Mesothelial cell of epicardium (in vitro differentiated cells): ENCODE measurements around the gene MAOB. TPM values are rescaled to one million over a fixed set of nuclear protein-coding genes. Genes with fewer than 3 reads are reported as not detected.

ENCODE experiments used
- DNase-seq, 2 experiments: peaks; one replicate each; pipeline ENCODE4 v3.0.0; 2021; ENCODE audit warnings: low spot score in 2 of 2; ENCODE audit not compliant: unreplicated experiment in 2 of 2
- H3K27ac Mint-ChIP-seq: 2 replicates; pipeline ENCODE4 v1.8.0; 2021; ENCODE audit warnings: mixed read lengths
- H3K27me3 Mint-ChIP-seq: 2 replicates; pipeline ENCODE4 v1.8.0; 2021; ENCODE audit warnings: low read depth, mixed read lengths
- H3K36me3 Mint-ChIP-seq: 2 replicates; pipeline ENCODE4 v1.8.0; 2021; ENCODE audit warnings: mixed read lengths
- H3K4me1 Mint-ChIP-seq: 2 replicates; pipeline ENCODE4 v1.8.0; 2021; ENCODE audit warnings: mixed read lengths
- H3K4me3 Mint-ChIP-seq: 2 replicates; pipeline ENCODE4 v1.8.0; 2021; ENCODE audit warnings: mild to moderate bottlenecking, moderate library complexity, mixed read lengths
- H3K9me3 Mint-ChIP-seq: 2 replicates; pipeline ENCODE4 v1.8.0; 2021; ENCODE audit warnings: mixed read lengths
- total RNA-seq: library from RNA; stranded (reverse); gene quantifications from 3 replicates; pipeline ENCODE4 v1.2.1, GENCODE V29; 2021
- TF ChIP-seq, protein P1 (sequence below): fragments of 200-600 bp; sonication (generic); IDR thresholded peaks from one replicate; pipeline ENCODE4 v1.5.0; 2021; ENCODE audit warnings: antibody characterized with exemption; ENCODE audit not compliant: unreplicated experiment

MAOB gene
- total RNA-seq, 1 donor from 2014 or later: 0.65 TPM

DNA sequence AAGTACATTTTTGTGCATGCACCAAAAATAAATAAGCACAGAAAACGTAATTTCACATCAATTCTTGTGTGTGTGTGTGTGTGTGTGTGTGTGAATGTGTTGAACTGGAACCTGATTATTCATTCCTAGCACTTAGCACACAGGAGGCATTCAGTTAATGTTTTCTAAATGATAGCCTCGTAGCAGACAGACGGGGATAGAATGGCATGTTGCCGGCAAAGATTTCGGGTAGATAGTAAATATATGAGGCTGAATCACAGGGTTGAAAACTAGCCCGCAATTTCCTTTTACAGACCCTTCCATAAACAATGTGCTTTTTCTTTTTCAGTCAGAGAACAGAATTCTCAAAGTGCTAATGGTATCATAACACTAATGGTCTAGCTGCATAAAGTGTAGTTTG lies 13.5 kb downstream of the MAOB start:
- no peak overlapping the region for H3K4me3 Mint-ChIP-seq
- DNase-seq: no peak
- H3K36me3 Mint-ChIP-seq: no peaks in the 10 kb centered on the region
- no peaks in the 10 kb centered on the region for H3K4me1 Mint-ChIP-seq
- H3K27ac Mint-ChIP-seq: no peak overlapping the region
- H3K9me3 Mint-ChIP-seq: peaks cover 35% of the 10 kb centered on the region
- TF ChIP-seq, protein P1, sequence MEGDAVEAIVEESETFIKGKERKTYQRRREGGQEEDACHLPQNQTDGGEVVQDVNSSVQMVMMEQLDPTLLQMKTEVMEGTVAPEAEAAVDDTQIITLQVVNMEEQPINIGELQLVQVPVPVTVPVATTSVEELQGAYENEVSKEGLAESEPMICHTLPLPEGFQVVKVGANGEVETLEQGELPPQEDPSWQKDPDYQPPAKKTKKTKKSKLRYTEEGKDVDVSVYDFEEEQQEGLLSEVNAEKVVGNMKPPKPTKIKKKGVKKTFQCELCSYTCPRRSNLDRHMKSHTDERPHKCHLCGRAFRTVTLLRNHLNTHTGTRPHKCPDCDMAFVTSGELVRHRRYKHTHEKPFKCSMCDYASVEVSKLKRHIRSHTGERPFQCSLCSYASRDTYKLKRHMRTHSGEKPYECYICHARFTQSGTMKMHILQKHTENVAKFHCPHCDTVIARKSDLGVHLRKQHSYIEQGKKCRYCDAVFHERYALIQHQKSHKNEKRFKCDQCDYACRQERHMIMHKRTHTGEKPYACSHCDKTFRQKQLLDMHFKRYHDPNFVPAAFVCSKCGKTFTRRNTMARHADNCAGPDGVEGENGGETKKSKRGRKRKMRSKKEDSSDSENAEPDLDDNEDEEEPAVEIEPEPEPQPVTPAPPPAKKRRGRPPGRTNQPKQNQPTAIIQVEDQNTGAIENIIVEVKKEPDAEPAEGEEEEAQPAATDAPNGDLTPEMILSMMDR: no peak
- H3K27me3 Mint-ChIP-seq: peaks cover 2% of the 10 kb centered on the region

DNA sequence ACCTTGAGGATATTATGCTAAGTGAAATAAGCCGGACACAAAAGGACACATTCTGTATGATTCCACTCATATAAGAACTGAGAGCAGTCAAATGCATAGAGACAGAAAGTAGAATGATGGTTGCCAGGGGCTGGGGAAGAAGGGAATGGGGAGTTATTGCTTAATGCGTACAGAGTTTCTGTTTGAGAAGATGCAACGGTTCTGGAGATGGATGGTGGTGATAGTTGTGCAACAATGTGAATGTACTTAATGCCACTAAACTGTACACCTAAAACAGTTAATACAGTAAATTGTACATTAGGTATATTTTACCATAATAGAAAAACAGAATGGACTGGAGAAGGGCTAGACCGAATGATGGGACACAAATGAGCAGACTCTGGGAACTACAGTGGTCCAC lies 15.8 kb downstream of the MAOB start:
- H3K4me1 Mint-ChIP-seq: no peaks in the 10 kb centered on the region
- no peak overlapping the region for H3K27ac Mint-ChIP-seq
- peaks cover 2% of the 10 kb centered on the region for H3K27me3 Mint-ChIP-seq
- peaks cover 21% of the 10 kb centered on the region for H3K9me3 Mint-ChIP-seq
- DNase-seq: no peak
- no peak overlapping the region for H3K4me3 Mint-ChIP-seq
- TF ChIP-seq, protein P1: no peak
- no peaks in the 10 kb centered on the region for H3K36me3 Mint-ChIP-seq

DNA sequence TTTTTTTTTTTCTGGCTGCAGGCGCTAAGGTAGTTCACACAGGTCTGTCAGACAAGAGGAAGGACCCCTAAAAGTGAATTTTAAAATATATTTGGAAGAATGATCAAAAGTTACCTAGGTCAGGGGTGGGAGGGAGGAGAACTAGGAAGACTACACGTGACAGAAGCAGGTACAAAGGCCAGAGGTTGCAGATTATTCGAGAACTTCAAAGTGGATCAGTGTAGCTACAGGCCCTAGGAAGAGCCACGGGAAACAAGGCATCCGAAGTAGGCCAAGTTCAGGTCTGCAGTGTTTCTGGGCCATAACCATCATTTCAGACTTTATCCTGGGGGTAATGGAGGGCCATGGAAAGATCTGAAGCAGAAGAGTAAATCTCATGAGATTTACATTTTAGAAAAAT lies 16.5 kb downstream of the MAOB start:
- TF ChIP-seq, protein P1: no peak
- peaks cover 21% of the 10 kb centered on the region for H3K9me3 Mint-ChIP-seq
- no peaks in the 10 kb centered on the region for H3K4me1 Mint-ChIP-seq
- H3K4me3 Mint-ChIP-seq: no peak overlapping the region
- H3K27ac Mint-ChIP-seq: no peak overlapping the region
- H3K27me3 Mint-ChIP-seq: peaks cover 2% of the 10 kb centered on the region
- no peaks in the 10 kb centered on the region for H3K36me3 Mint-ChIP-seq
- no peak for DNase-seq

DNA sequence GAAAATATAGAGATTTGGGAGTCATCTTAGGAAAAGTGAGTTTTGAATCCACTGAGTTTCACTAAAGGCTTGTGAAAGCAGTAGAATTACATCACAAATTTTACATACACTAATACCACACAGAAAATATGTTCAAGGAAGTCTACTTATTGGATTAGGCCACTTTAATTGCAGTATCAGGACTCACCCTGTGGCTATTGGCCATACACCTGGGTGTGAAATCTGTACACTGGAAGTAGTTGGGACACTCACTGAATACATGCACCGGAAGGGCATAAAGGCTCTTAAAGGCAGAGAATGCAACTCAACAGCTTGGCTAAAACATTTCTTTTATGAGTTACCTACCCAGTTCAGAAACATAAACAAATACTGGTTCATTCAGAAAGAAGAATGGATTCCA lies 19.8 kb downstream of the MAOB start:
- Mint-ChIP-seq H3K36me3 (no peaks in the 10 kb centered on the region), H3K27me3 (no peaks in the 10 kb centered on the region), H3K4me1 (no peaks in the 10 kb centered on the region), H3K4me3 (no peak overlapping the region), H3K9me3 (peaks cover 21% of the 10 kb centered on the region), H3K27ac (no peak overlapping the region)
- TF ChIP-seq, protein P1: no peak
- no peak for DNase-seq

DNA sequence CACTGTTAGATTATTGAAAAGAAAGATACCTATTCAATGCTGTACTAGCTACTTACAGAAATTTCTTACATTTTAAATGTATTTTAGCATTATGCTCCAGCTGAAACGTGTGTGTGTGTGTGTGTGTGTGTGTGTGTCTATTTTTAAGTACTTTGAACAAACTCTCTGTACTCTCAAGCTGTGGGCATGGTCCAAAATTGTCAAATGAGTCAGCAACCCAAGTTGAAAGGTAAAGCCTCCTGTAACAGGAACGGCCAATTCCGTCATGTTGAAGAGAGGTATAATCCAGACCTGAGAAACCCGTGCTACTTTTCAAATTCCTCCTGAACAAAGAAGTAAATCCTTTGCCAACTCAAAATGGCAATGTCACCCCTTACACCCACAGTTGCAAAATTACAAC lies 20.5 kb downstream of the MAOB start:
- no peak for DNase-seq
- no peak overlapping the region for H3K4me3 Mint-ChIP-seq
- peaks cover 21% of the 10 kb centered on the region for H3K9me3 Mint-ChIP-seq
- H3K4me1 Mint-ChIP-seq: no peaks in the 10 kb centered on the region
- TF ChIP-seq, protein P1: no peak
- H3K27me3 Mint-ChIP-seq: no peaks in the 10 kb centered on the region
- no peaks in the 10 kb centered on the region for H3K36me3 Mint-ChIP-seq
- H3K27ac Mint-ChIP-seq: no peak overlapping the region

DNA sequence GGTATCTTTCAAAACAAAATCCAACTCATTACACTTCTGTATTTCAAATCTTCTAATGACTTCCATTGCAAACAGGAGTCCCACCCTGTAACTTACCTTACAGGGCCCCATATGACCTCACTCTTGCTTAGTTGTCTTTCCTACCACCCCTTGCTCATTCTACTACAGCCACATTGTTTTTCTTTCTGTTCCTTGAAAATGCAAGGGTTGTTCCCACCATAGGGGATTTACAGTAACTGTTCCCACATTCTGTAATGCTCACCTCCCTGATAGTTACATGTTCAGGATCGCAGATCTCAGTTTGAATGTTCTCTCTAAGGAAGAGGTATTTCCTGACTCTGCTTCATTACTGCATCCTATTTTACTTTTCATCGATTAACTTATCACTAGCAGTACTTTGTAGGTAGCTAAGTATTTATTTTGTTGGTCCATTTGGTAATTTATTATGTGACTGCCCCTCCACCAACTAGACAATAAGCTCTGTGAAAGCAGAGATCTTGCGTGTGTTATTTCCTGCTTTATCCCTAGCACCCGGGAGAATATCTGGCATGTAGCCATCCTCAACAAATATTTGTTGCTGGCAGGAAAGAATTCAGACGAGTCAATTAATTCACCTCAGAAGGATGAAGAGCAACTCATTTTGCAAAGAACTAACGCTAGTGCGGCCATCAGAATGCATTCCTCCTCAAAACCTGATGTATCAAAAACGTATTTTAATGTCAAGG lies 21.4 kb downstream of the MAOB start:
- Mint-ChIP-seq H3K27ac (no peak overlapping the region), H3K36me3 (no peaks in the 10 kb centered on the region), H3K4me3 (no peak overlapping the region), H3K4me1 (no peaks in the 10 kb centered on the region), H3K27me3 (no peaks in the 10 kb centered on the region), H3K9me3 (peaks cover 16% of the 10 kb centered on the region)
- DNase-seq: no peak
- TF ChIP-seq, protein P1: no peak
